Spleen (tissue), 11 donors: ENCODE data around the gene NOP16. TPM values are rescaled to one million over a fixed set of nuclear protein-coding genes. Genes with fewer than 3 reads are reported as not detected.

Experiments used
- DNase-seq: peaks from one replicate; pipeline ENCODE4 v3.0.0-alpha.2; 2020
- H3K27ac ChIP-seq, 8 donors: fragments of 200-600 bp; sonication (generic) in 7 of 8; 1 replicate in 4 of 8; 2 replicates in 4 of 8; pipeline versions ENCODE4 v1.5.0 to v1.8.0; 2016 to 2021; ENCODE audit warnings: inconsistent platforms in 4 of 8, mild to moderate bottlenecking in 4 of 8, moderate library complexity in 1 of 8
- H3K27me3 ChIP-seq, 7 donors: fragments of 200-600 bp; sonication (generic) in 6 of 7; replicated peaks in 1 of 7; 1 replicate in 4 of 7; 2 replicates in 3 of 7; pipeline versions ENCODE4 v1.5.0 to v1.8.0; 2016 to 2021; ENCODE audit warnings: inconsistent platforms in 3 of 7, mild to moderate bottlenecking in 1 of 7
- H3K36me3 ChIP-seq, 6 donors: fragments of 200-600 bp; sonication (generic) in 5 of 6; 1 replicate in 4 of 6; 2 replicates in 2 of 6; pipeline versions ENCODE4 v1.5.0 to v1.8.0; 2016 to 2021; ENCODE audit warnings: inconsistent platforms in 2 of 6
- H3K4me1 ChIP-seq, 6 donors: fragments of 200-600 bp; sonication (generic) in 5 of 6; 1 replicate in 3 of 6; 2 replicates in 3 of 6; pipeline versions ENCODE4 v1.5.0 to v1.8.0; 2016 to 2021; ENCODE audit warnings: inconsistent platforms in 3 of 6
- H3K4me3 ChIP-seq, 8 donors: fragments of 200-600 bp; sonication (generic) in 7 of 8; 1 replicate in 4 of 8; 2 replicates in 4 of 8; pipeline versions ENCODE4 v1.5.0 to v1.8.0; 2016 to 2021; ENCODE audit warnings: inconsistent platforms in 4 of 8, mild to moderate bottlenecking in 4 of 8, moderate library complexity in 2 of 8
- H3K9me3 ChIP-seq, 8 donors: fragments of 200-600 bp; sonication (generic) in 7 of 8; 1 replicate in 4 of 8; 2 replicates in 4 of 8; pipeline versions ENCODE4 v1.5.0 to v1.8.0; 2016 to 2021; ENCODE audit warnings: inconsistent platforms in 4 of 8
- CTCF ChIP-seq, 11 experiments: fragments of 200-600 bp in 7 of 11; fragments of 450-650 bp in 4 of 11; sonication (generic) in 4 of 11; IDR thresholded peaks in 8 of 11; conservative IDR thresholded peaks in 3 of 11; 1 replicate in 7 of 11; 2 replicates in 4 of 11; pipeline versions ENCODE4 v1.4.0 to v1.8.0; 2016 to 2021; ENCODE audit warnings: antibody characterized with exemption in 11 of 11, inconsistent platforms in 4 of 11, mild to moderate bottlenecking in 1 of 11
- POLR2A ChIP-seq, 3 donors: fragments of 450-650 bp; IDR thresholded peaks; one replicate each; pipeline ENCODE4 v1.5.1; 2017; ENCODE audit warnings: antibody characterized with exemption in 3 of 3, mild to moderate bottlenecking in 1 of 3
- POLR2AphosphoS5 ChIP-seq, 3 donors: sonication (generic); formaldehyde crosslinking; IDR thresholded peaks; one replicate each; pipeline ENCODE4 v1.5.1; 2017; ENCODE audit warnings: antibody characterized with exemption in 3 of 3
- WGBS, 5 donors: extraction: QIAGEN DNeasy Blood & Tissue Kit in 3 of 5; methylation state at CpG; one replicate each; pipeline versions ENCODE4 v1.1.5 to v1.1.7; 2013 to 2018; 5-methylcytosine and 5-hydroxymethylcytosine counted together
- intact Hi-C: fragments of 100-400 bp; cut with DNase I; formaldehyde crosslinking; loops from one replicate; pipeline ENCODE4 v1.15.0; 2023; ENCODE audit warnings: low total_unique reads
- polyA plus RNA-seq, 3 donors: library from polyadenylated mRNA; stranded (reverse); fragments of 200-250 nt; gene quantifications; one replicate each; pipeline ENCODE4 v1.2.1, GENCODE V29; 2013
- total RNA-seq, 7 donors: library from RNA; depleted of rRNA in 3 of 7; stranded (reverse); fragments of >200 nt in 3 of 7; fragmentation: NEBNext Ultra II Directional in 4 of 7; extraction: Animal tissue kit (Norgen Biotek cat#: 25700) in 4 of 7; gene quantifications; one replicate each; pipeline versions ENCODE4 v1.1.0 to v1.2.1, GENCODE V29; 2016 to 2021
- donor health status: healthy with polysubstance abuse.
- donor health status: DM: no; HTN: no; CAD: no; lungs with moderate emphysema.
- donor health status: DM: no; HTN: no; CAD: no.
- donor health status: Bipolar disorder and iron deficiency.
- donor health status: healthy.
- donor health status: DM: no; HTN: no; CAD: no.
- donor health status: DM: yes; HTN: yes; CAD: no.

Gene NOP16
- total and polyA plus RNA-seq, 10 donors: 5.9 to 47.1 (median 15.1) TPM

- Histone ChIP-seq H3K27ac (no peak overlapping the region), H3K27me3 (no peaks in the 10 kb centered on the region), H3K36me3 (peaks cover 0 to 86% (median 53%) of the 10 kb centered on the region in 6 donors), H3K4me3 (no peak overlapping the region), H3K9me3 (no peaks in the 10 kb centered on the region), H3K4me1 (peaks cover 14 to 56% (median 27%) of the 10 kb centered on the region in 6 donors)
- no peak for DNase-seq
- no peak for TF ChIP-seq CTCF (IDR thresholded peaks at IDR 0.05 in 8 of 11, conservative IDR thresholded peaks at IDR 0.05 in 3 of 11)
- no peak for TF ChIP-seq POLR2AphosphoS5 (IDR thresholded peaks at IDR 0.05)
- no peak for TF ChIP-seq POLR2A (IDR thresholded peaks at IDR 0.05)
- intact Hi-C loops: no loop called here
- WGBS, 5 donors: 91 to 96% (median 92%) methylated on average over 3 of the region's 3 CpGs
Measured at GRCh38 chr5:176356179-176356566, 32.2 kb downstream of the NOP16 start.

- intact Hi-C loops: no loop called here
- Histone ChIP-seq H3K4me1 (peaks cover 10 to 50% (median 21%) of the 10 kb centered on the region in 6 donors), H3K9me3 (no peaks in the 10 kb centered on the region), H3K27ac (no peak overlapping the region), H3K36me3 (peaks cover 0 to 91% (median 59%) of the 10 kb centered on the region in 6 donors), H3K4me3 (no peak overlapping the region), H3K27me3 (no peaks in the 10 kb centered on the region)
- WGBS, 5 donors: 88 to 95% (median 92%) methylated on average over 16 of the region's 16 CpGs
- DNase-seq: no peak
- TF ChIP-seq POLR2AphosphoS5 (IDR thresholded peaks at IDR 0.05) (no peak), CTCF (IDR thresholded peaks at IDR 0.05 in 8 of 11, conservative IDR thresholded peaks at IDR 0.05 in 3 of 11) (no peak), POLR2A (IDR thresholded peaks at IDR 0.05) (no peak)
Measured at GRCh38 chr5:176355400-176356178, 32.8 kb downstream of the NOP16 start.

GRCh38 chr5:176353533-176353932 is 34.9 kb downstream of the NOP16 start:
- peaks cover 0 to 32% (median 7%) of the 10 kb centered on the region in 6 donors for H3K4me1 ChIP-seq
- DNase-seq: no peak
- peaks cover 0 to 100% (median 80%) of the 10 kb centered on the region in 6 donors for H3K36me3 ChIP-seq
- no peaks in the 10 kb centered on the region for H3K27me3 ChIP-seq
- WGBS, 5 donors: 88 to 93% (median 92%) methylated on average over 4 of the region's 4 CpGs
- intact Hi-C loops: no loop called here
- no peak overlapping the region for H3K4me3 ChIP-seq
- H3K27ac ChIP-seq: no peak overlapping the region
- no peak for TF ChIP-seq POLR2A (IDR thresholded peaks at IDR 0.05)
- TF ChIP-seq CTCF (IDR thresholded peaks at IDR 0.05 in 8 of 11, conservative IDR thresholded peaks at IDR 0.05 in 3 of 11): no peak
- no peak for TF ChIP-seq POLR2AphosphoS5 (IDR thresholded peaks at IDR 0.05)
- no peaks in the 10 kb centered on the region for H3K9me3 ChIP-seq

GRCh38 chr5:176352116-176352878 is 36.1 kb downstream of the NOP16 start:
- no peak for TF ChIP-seq POLR2AphosphoS5 (IDR thresholded peaks at IDR 0.05)
- no peak for TF ChIP-seq CTCF (IDR thresholded peaks at IDR 0.05 in 8 of 11, conservative IDR thresholded peaks at IDR 0.05 in 3 of 11)
- no peak for TF ChIP-seq POLR2A (IDR thresholded peaks at IDR 0.05)
- no peaks in the 10 kb centered on the region for H3K27me3 ChIP-seq
- H3K4me3 ChIP-seq: no peak overlapping the region
- H3K9me3 ChIP-seq: no peaks in the 10 kb centered on the region
- peak overlapping the region in 1 of 8 donors; percentile 29 for H3K27ac ChIP-seq
- no peak for DNase-seq
- peaks cover 0 to 100% (median 88%) of the 10 kb centered on the region in 6 donors for H3K36me3 ChIP-seq
- peaks cover 0 to 20% (median 3%) of the 10 kb centered on the region in 6 donors for H3K4me1 ChIP-seq
- WGBS, 5 donors: 77 to 93% (median 92%) methylated on average over 5 of the region's 5 CpGs
- intact Hi-C loops: no loop called here
